Caco-2 (cell line): ENCODE results near the gene SIL1. TPM values are rescaled to one million over a fixed set of nuclear protein-coding genes. Genes with fewer than 3 reads are reported as not detected.

Source experiments
- BruUV-seq: library from RNA; stranded (reverse); fragments of 400-500 nt; replicated peaks from 2 replicates; lab custom pipeline; 2021; lab: Mats Ljungman, UMichigan
- CTCF ChIA-PET: fragments of 300-600 bp; sonication (Branson Sonifier 250); formaldehyde crosslinking; loops from one replicate; lab custom pipeline; 2022; ENCODE audit warnings: antibody characterized with exemption; lab: Charles Lee
- POLR2A ChIA-PET: fragments of 300-600 bp; sonication (Branson Sonifier 250); formaldehyde crosslinking; loops from one replicate; lab custom pipeline; 2022; ENCODE audit warnings: antibody characterized with exemption; lab: Charles Lee
- DNase-seq, 2 experiments: peaks; one replicate each; pipeline versions ENCODE4 v3.0.0 to v3.0.0-alpha.2; 2020 to 2022
- H3K27me3 ChIP-seq: replicated peaks from 2 replicates; pipeline ENCODE4 v1.6.0; 2011; ENCODE audit warnings: low read length; ENCODE audit not compliant: control insufficient read depth, insufficient read depth
- H3K36me3 ChIP-seq: 2 replicates; pipeline ENCODE4 v1.5.1; 2011; ENCODE audit warnings: low read length; ENCODE audit not compliant: control insufficient read depth, insufficient read depth
- H3K4me1 ChIP-seq: fragments of 250-450 bp; sonication (Bioruptor Pico); 2 replicates; pipeline ENCODE4 v1.5.1; 2020; ENCODE audit warnings: mild to moderate bottlenecking
- H3K4me3 ChIP-seq: 2 replicates; pipeline ENCODE4 v1.5.1; 2011; ENCODE audit warnings: low read depth, mild to moderate bottlenecking, control low read depth, low read length
- H3K9me3 ChIP-seq: fragments of 250-450 bp; sonication (Bioruptor Pico); 2 replicates; pipeline ENCODE4 v1.5.1; 2020; ENCODE audit warnings: mild to moderate bottlenecking, moderate library complexity
- H3K27ac Mint-ChIP-seq: one replicate; pipeline ENCODE4 v1.8.0; 2022; ENCODE audit warnings: mixed read lengths; ENCODE audit not compliant: unreplicated experiment
- H3K27me3 Mint-ChIP-seq: one replicate; pipeline ENCODE4 v1.8.0; 2022; ENCODE audit warnings: mixed read lengths; ENCODE audit not compliant: insufficient read depth, unreplicated experiment
- H3K36me3 Mint-ChIP-seq: one replicate; pipeline ENCODE4 v1.8.0; 2022; ENCODE audit warnings: mild to moderate bottlenecking, mixed read lengths; ENCODE audit not compliant: insufficient read depth, unreplicated experiment
- H3K4me1 Mint-ChIP-seq: one replicate; pipeline ENCODE4 v1.8.0; 2022; ENCODE audit warnings: low read depth, mixed read lengths; ENCODE audit not compliant: unreplicated experiment
- H3K4me3 Mint-ChIP-seq: one replicate; pipeline ENCODE4 v1.8.0; 2022; ENCODE audit warnings: mild to moderate bottlenecking, moderate library complexity, mixed read lengths; ENCODE audit not compliant: unreplicated experiment
- H3K9me3 Mint-ChIP-seq: one replicate; pipeline ENCODE4 v1.8.0; 2022; ENCODE audit warnings: mixed read lengths; ENCODE audit not compliant: unreplicated experiment
- CTCF ChIP-seq, 2 experiments: fragments of 200-600 bp in 1 of 2; IDR thresholded peaks; 1 replicate in 1 of 2; 2 replicates in 1 of 2; pipeline versions ENCODE4 v1.5.1 to v1.8.0; 2011 to 2022; ENCODE audit warnings: antibody characterized with exemption in 1 of 2, control low read depth in 1 of 2, inconsistent platforms in 1 of 2, low read depth in 1 of 2, low read length in 1 of 2, mild to moderate bottlenecking in 1 of 2, moderate library complexity in 1 of 2; ENCODE audit not compliant: insufficient read depth in 1 of 2, severe bottlenecking in 1 of 2, unreplicated experiment in 1 of 2
- intact Hi-C: fragments of 100-400 bp; cut with micrococcal nuclease; formaldehyde crosslinking; loops from one replicate; pipeline ENCODE4 v1.10.0; 2022; ENCODE audit not compliant: unreplicated experiment
- total RNA-seq: library from RNA; stranded (reverse); gene quantifications from 2 replicates; pipeline ENCODE4 v1.2.3, GENCODE V29; 2022

Gene SIL1
- total RNA-seq, 1 experiment from 2014 or later = 29.7 TPM

- no peak overlapping the region for H3K27ac Mint-ChIP-seq
- no peaks in the 10 kb centered on the region for H3K36me3 ChIP-seq
- H3K4me1 ChIP-seq = no peaks in the 10 kb centered on the region
- no peak overlapping the region for H3K4me3 ChIP-seq
- H3K4me3 Mint-ChIP-seq = no peak overlapping the region
- DNase-seq = no peak
- H3K27me3 Mint-ChIP-seq = no peaks in the 10 kb centered on the region
- no peak for TF ChIP-seq CTCF (IDR thresholded peaks at IDR 0.05; ENCODE audit: insufficient read depth in 1 of 2, low read depth in 1 of 2, low read length in 1 of 2, severe bottlenecking in 1 of 2, unreplicated experiment in 1 of 2)
- H3K9me3 Mint-ChIP-seq = no peaks in the 10 kb centered on the region
- no peaks in the 10 kb centered on the region for H3K27me3 ChIP-seq
- BruUV-seq = no TSS peak
- ChIA-PET POLR2A (interaction anchor here (1.6 kb wide), 1 partner anchor 67 kb away, joined by 4 read pairs; the partner anchor contains the start of gene SIL1), CTCF (no interaction called here)
- intact Hi-C loops = loop anchor here (10.0 kb wide), 1 partner anchor 256 kb away; the partner anchor contains the start of gene LRRTM2
- no peaks in the 10 kb centered on the region for H3K4me1 Mint-ChIP-seq
- H3K9me3 ChIP-seq = no peaks in the 10 kb centered on the region
- no peaks in the 10 kb centered on the region for H3K36me3 Mint-ChIP-seq
Measured at GRCh38 chr5:139131062-139131461, 67.1 kb downstream of the SIL1 start.

- BruUV-seq = no TSS peak
Measured at GRCh38 chr5:139130214-139130613, 68.0 kb downstream of the SIL1 start.

GRCh38 chr5:139126711-139127111 is 71.5 kb downstream of the SIL1 start:
- no TSS peak for BruUV-seq
- POLR2A ChIA-PET = no interaction called here

More at GRCh38 chr5:139130214-139130613, 68.0 kb downstream of the SIL1 start:
- no peaks in the 10 kb centered on the region for H3K9me3 ChIP-seq
- Mint-ChIP-seq H3K27ac (no peak overlapping the region), H3K27me3 (no peaks in the 10 kb centered on the region), H3K9me3 (no peaks in the 10 kb centered on the region), H3K4me3 (no peak overlapping the region), H3K36me3 (no peaks in the 10 kb centered on the region), H3K4me1 (no peaks in the 10 kb centered on the region)
- no peak overlapping the region for H3K4me3 ChIP-seq
- CTCF ChIA-PET = interaction anchor here (0.7 kb wide), 1 partner anchor 890 kb away, joined by 3 read pairs; no protein-coding TSS in a partner anchor
- no peaks in the 10 kb centered on the region for H3K4me1 ChIP-seq
- POLR2A ChIA-PET = no interaction called here
- TF ChIP-seq CTCF (IDR thresholded peaks at IDR 0.05; ENCODE audit: insufficient read depth in 1 of 2, low read depth in 1 of 2, low read length in 1 of 2, severe bottlenecking in 1 of 2, unreplicated experiment in 1 of 2) = no peak
- no peaks in the 10 kb centered on the region for H3K27me3 ChIP-seq
- H3K36me3 ChIP-seq = no peaks in the 10 kb centered on the region
- DNase-seq = no peak
- intact Hi-C loops = loop anchor here (10.0 kb wide), 1 partner anchor 255 kb away; the partner anchor contains the start of gene LRRTM2

More at GRCh38 chr5:139126711-139127111, 71.5 kb downstream of the SIL1 start:
- Mint-ChIP-seq H3K4me3 (no peak overlapping the region), H3K36me3 (no peaks in the 10 kb centered on the region), H3K27ac (no peak overlapping the region), H3K9me3 (no peaks in the 10 kb centered on the region), H3K27me3 (no peaks in the 10 kb centered on the region), H3K4me1 (no peaks in the 10 kb centered on the region)
- no peaks in the 10 kb centered on the region; the same call in 1 of the 2 replicates for H3K36me3 ChIP-seq
- no peak for DNase-seq
- CTCF ChIA-PET = no interaction called here
- no peaks in the 10 kb centered on the region for H3K9me3 ChIP-seq
- no peaks in the 10 kb centered on the region for H3K4me1 ChIP-seq
- no peaks in the 10 kb centered on the region for H3K27me3 ChIP-seq
- intact Hi-C loops = no loop called here
- TF ChIP-seq CTCF (IDR thresholded peaks at IDR 0.05; ENCODE audit: insufficient read depth in 1 of 2, low read depth in 1 of 2, low read length in 1 of 2, severe bottlenecking in 1 of 2, unreplicated experiment in 1 of 2) = no peak
- no peak overlapping the region for H3K4me3 ChIP-seq
